HCT116 (cell line): ENCODE data around the gene LDB2.

ENCODE experiments used
- CTCF ChIP-seq, 3 experiments: fragments of 200-600 bp in 1 of 3; sonication (generic) in 1 of 3; IDR thresholded peaks in 2 of 3; conservative IDR thresholded peaks in 1 of 3; 2 replicates each; pipeline ENCODE4 v1.5.1; 2012 to 2017; ENCODE audit warnings: low read depth in 2 of 3, low read length in 2 of 3, antibody characterized with exemption in 1 of 3, borderline replicate concordance in 1 of 3, control low read depth in 1 of 3, mild to moderate bottlenecking in 1 of 3, mixed read lengths in 1 of 3, mixed run types in 1 of 3, moderate library complexity in 1 of 3; ENCODE audit not compliant: insufficient read depth in 1 of 3
- EGR1 ChIP-seq: IDR thresholded peaks from 2 replicates; pipeline ENCODE4 v1.6.1; 2012; ENCODE audit warnings: low read depth
- EZH2 ChIP-seq: fragments of 200-600 bp; sonication (generic); IDR thresholded peaks from 2 replicates; pipeline ENCODE4 v1.6.1; 2017; ENCODE audit warnings: antibody characterized with exemption, mixed run types
- EZH2phosphoT487 ChIP-seq: fragments of 200-600 bp; IDR thresholded peaks from 2 replicates; pipeline ENCODE4 v1.6.1; 2018; ENCODE audit warnings: antibody characterized with exemption, borderline replicate concordance
- JUND ChIP-seq: IDR thresholded peaks from 2 replicates; pipeline ENCODE4 v1.6.1; 2012
- MAX ChIP-seq: IDR thresholded peaks from 2 replicates; pipeline ENCODE4 v1.6.1; 2012
- POLR2A ChIP-seq: IDR thresholded peaks from 2 replicates; pipeline ENCODE4 v1.7.0; 2011; ENCODE audit warnings: borderline replicate concordance; ENCODE audit not compliant: insufficient read depth, insufficient read length; ENCODE audit errors: extremely low read depth
- POLR2AphosphoS5 ChIP-seq: IDR thresholded peaks from 2 replicates; pipeline ENCODE4 v1.6.1; 2011; ENCODE audit warnings: mild to moderate bottlenecking, low read depth, low read length, moderate library complexity
- SP1 ChIP-seq: IDR thresholded peaks from 2 replicates; pipeline ENCODE4 v1.6.1; 2012; ENCODE audit warnings: low read depth
- ZBTB33 ChIP-seq: IDR thresholded peaks from 2 replicates; pipeline ENCODE4 v1.6.1; 2011; ENCODE audit warnings: mild to moderate bottlenecking, low read length, moderate library complexity; ENCODE audit not compliant: insufficient replicate concordance; ENCODE audit errors: extremely low read depth
- ZFX ChIP-seq: fragments of 450-650 bp; IDR thresholded peaks from 2 replicates; pipeline ENCODE4 v1.6.1; 2017
- ZNF274 ChIP-seq: fragments of 200-500 bp; sonication (Bioruptor generic); IDR thresholded peaks from 2 replicates; pipeline ENCODE4 v1.6.1; 2014; ENCODE audit warnings: mild to moderate bottlenecking, low read depth, low read length, inconsistent platforms

GRCh38 chr4:16692961-16693506 is 205.4 kb downstream of the LDB2 start:
- TF ChIP-seq CTCF (IDR thresholded peaks at IDR 0.05 in 2 of 3, conservative IDR thresholded peaks at IDR 0.05 in 1 of 3; ENCODE audit: borderline replicate concordance in 1 of 3, insufficient read depth in 1 of 3, low read depth in 2 of 3, low read length in 2 of 3) (no peak), ZBTB33 (no peak), POLR2A (no peak), EZH2 (no peak), EZH2phosphoT487 (no peak), MAX (no peak), JUND (no peak), POLR2AphosphoS5 (no peak), EGR1 (no peak), SP1 (no peak), ZFX (no peak), ZNF274 (no peak)
